DOHH2 (cell line): ENCODE results near the gene ANXA6.

Source experiments
- H3F3A ChIP-seq: fragments of 200-600 bp; sonication (generic), shearing (Covaris generic); 2 replicates; pipeline ENCODE4 v1.6.0; 2016; ENCODE audit warnings: antibody characterized with exemption, mild to moderate bottlenecking; ENCODE audit not compliant: control insufficient read depth, insufficient read depth
- H3K27ac ChIP-seq: fragments of 200-600 bp; sonication (generic); 2 replicates; pipeline ENCODE4 v1.5.1; 2014; ENCODE audit warnings: low read depth, mild to moderate bottlenecking, low read length, moderate library complexity
- H3K27me3 ChIP-seq: fragments of 200-600 bp; sonication (generic); 2 replicates; pipeline ENCODE4 v1.6.1; 2014; ENCODE audit warnings: mild to moderate bottlenecking, low read length, mixed read lengths; ENCODE audit not compliant: control insufficient read depth
- H3K36me3 ChIP-seq: fragments of 200-600 bp; sonication (generic); 2 replicates; pipeline ENCODE4 v1.6.1; 2014; ENCODE audit warnings: mild to moderate bottlenecking, low read length, moderate library complexity, mixed read lengths; ENCODE audit not compliant: control insufficient read depth
- H3K4me1 ChIP-seq: fragments of 200-600 bp; sonication (generic); 2 replicates; pipeline ENCODE4 v1.6.1; 2014; ENCODE audit warnings: mild to moderate bottlenecking, low read length, mixed read lengths; ENCODE audit not compliant: control insufficient read depth
- H3K4me2 ChIP-seq: fragments of 200-600 bp; sonication (generic); 2 replicates; pipeline ENCODE4 v1.6.0; 2014; ENCODE audit warnings: mild to moderate bottlenecking, low read length, moderate library complexity
- H3K4me3 ChIP-seq: fragments of 200-600 bp; sonication (generic); 2 replicates; pipeline ENCODE4 v1.5.1; 2014; ENCODE audit warnings: mild to moderate bottlenecking, low read length, mixed read lengths
- H3K79me2 ChIP-seq: fragments of 200-600 bp; sonication (generic); 2 replicates; pipeline ENCODE4 v1.6.1; 2014; ENCODE audit warnings: mild to moderate bottlenecking, low read length, mixed read lengths; ENCODE audit not compliant: control insufficient read depth
- H3K9me2 ChIP-seq: fragments of 200-600 bp; sonication (generic); replicated peaks from 2 replicates; pipeline ENCODE4 v1.6.1; 2014; ENCODE audit warnings: mild to moderate bottlenecking, low read length, mixed read lengths; ENCODE audit not compliant: control insufficient read depth
- H3K9me3 ChIP-seq: fragments of 200-600 bp; sonication (generic); 2 replicates; pipeline ENCODE4 v1.6.1; 2014; ENCODE audit warnings: antibody characterized with exemption, low read length, mixed read lengths; ENCODE audit not compliant: control insufficient read depth, insufficient read depth
- H4K20me1 ChIP-seq: fragments of 200-600 bp; sonication (generic); 2 replicates; pipeline ENCODE4 v1.6.0; 2014; ENCODE audit warnings: low read depth, mild to moderate bottlenecking, antibody characterized with exemption, low read length, moderate library complexity; ENCODE audit not compliant: control insufficient read depth, insufficient read depth
- EZH2phosphoT487 ChIP-seq: fragments of 200-600 bp; sonication (generic); IDR thresholded peaks from 2 replicates; pipeline ENCODE4 v1.6.1; 2017; ENCODE audit warnings: borderline replicate concordance, mild to moderate bottlenecking, antibody characterized with exemption, low read length, moderate library complexity, mixed read lengths
- TF ChIP-seq, protein P1 (sequence below): fragments of 200-600 bp; sonication (generic); IDR thresholded peaks from one replicate; pipeline ENCODE4 v1.5.1; 2014; ENCODE audit warnings: antibody characterized with exemption, mild to moderate bottlenecking, low read depth, low read length; ENCODE audit not compliant: poor library complexity, severe bottlenecking

ANXA6 gene

DNA sequence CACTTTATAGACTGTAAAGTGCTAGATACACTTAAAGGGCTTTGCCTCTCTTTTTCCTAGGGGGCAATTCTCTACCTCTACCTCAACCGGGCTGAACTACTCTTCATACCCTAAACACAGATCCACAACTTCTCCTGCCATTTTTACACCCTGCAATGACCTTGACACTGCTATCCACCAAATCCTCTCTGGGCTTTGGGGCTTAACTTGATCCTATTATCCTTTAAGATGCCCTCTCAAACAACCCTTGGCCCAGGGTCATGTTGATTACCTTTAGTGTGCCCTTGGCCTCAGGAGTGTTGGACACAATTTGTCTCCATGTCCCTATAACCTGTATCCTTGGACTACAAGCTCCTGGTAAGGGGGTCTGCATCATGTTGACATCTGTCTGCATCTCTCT is 19.5 kb downstream of the ANXA6 start:
- Histone ChIP-seq H3K36me3 (no peaks in the 10 kb centered on the region), H3F3A (no peaks in the 10 kb centered on the region), H3K9me3 (no peaks in the 10 kb centered on the region), H3K4me3 (no peak overlapping the region), H3K4me2 (no peak overlapping the region), H3K27ac (no peak overlapping the region), H3K9me2 (no peaks in the 10 kb centered on the region), H3K79me2 (no peaks in the 10 kb centered on the region), H3K4me1 (peaks cover 31% of the 10 kb centered on the region), H4K20me1 (no peaks in the 10 kb centered on the region), H3K27me3 (peaks cover 7% of the 10 kb centered on the region)
- TF ChIP-seq, protein P1, sequence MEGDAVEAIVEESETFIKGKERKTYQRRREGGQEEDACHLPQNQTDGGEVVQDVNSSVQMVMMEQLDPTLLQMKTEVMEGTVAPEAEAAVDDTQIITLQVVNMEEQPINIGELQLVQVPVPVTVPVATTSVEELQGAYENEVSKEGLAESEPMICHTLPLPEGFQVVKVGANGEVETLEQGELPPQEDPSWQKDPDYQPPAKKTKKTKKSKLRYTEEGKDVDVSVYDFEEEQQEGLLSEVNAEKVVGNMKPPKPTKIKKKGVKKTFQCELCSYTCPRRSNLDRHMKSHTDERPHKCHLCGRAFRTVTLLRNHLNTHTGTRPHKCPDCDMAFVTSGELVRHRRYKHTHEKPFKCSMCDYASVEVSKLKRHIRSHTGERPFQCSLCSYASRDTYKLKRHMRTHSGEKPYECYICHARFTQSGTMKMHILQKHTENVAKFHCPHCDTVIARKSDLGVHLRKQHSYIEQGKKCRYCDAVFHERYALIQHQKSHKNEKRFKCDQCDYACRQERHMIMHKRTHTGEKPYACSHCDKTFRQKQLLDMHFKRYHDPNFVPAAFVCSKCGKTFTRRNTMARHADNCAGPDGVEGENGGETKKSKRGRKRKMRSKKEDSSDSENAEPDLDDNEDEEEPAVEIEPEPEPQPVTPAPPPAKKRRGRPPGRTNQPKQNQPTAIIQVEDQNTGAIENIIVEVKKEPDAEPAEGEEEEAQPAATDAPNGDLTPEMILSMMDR: no peak
- TF ChIP-seq EZH2phosphoT487: no peak

GRCh38 chr5:151137067-151137825 is 20.3 kb downstream of the ANXA6 start:
- Histone ChIP-seq H3K4me2 (no peak overlapping the region), H3K4me1 (peaks cover 38% of the 10 kb centered on the region), H3K27ac (no peak overlapping the region), H3K36me3 (no peaks in the 10 kb centered on the region), H3K9me3 (no peaks in the 10 kb centered on the region), H3K9me2 (no peaks in the 10 kb centered on the region), H3K27me3 (peaks cover 7% of the 10 kb centered on the region), H3K79me2 (no peaks in the 10 kb centered on the region), H4K20me1 (no peaks in the 10 kb centered on the region), H3F3A (no peaks in the 10 kb centered on the region), H3K4me3 (no peak overlapping the region)
- TF ChIP-seq, protein P1: peak; percentile 15
- no peak for TF ChIP-seq EZH2phosphoT487

DNA sequence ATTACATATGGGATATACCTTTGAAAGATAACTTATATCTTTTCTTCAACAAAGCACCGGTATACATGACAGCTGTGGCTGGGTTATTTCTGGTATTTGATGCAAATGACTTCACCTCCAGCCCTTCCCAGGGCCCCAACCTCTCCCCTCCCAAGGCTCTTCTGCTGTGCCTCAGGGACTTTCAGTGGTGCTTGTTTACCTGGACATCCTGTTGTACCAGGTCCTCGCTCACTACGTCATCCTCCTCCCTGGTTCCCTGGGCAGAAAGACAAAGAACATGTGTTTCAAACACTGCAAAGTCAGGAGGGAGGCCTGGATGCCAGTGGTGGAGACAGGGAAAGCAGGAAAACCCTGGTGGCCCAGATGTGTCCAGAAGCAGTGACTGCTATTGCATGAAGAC is 23.4 kb downstream of the ANXA6 start:
- TF ChIP-seq, protein P1: no peak
- H3K27ac ChIP-seq: no peak overlapping the region
- no peaks in the 10 kb centered on the region for H3K9me2 ChIP-seq
- no peaks in the 10 kb centered on the region for H3K79me2 ChIP-seq
- H3K27me3 ChIP-seq: no peaks in the 10 kb centered on the region
- peaks cover 27% of the 10 kb centered on the region for H3K4me1 ChIP-seq
- H3K4me2 ChIP-seq: peak overlapping the region; percentile 46
- H3K9me3 ChIP-seq: no peaks in the 10 kb centered on the region
- H3K4me3 ChIP-seq: peak overlapping the region; percentile 27
- no peaks in the 10 kb centered on the region for H3F3A ChIP-seq
- no peaks in the 10 kb centered on the region for H4K20me1 ChIP-seq
- H3K36me3 ChIP-seq: no peaks in the 10 kb centered on the region
